AG08396 (cell line): ENCODE measurements around the gene CHURC1.

Experiments used
- DNase-seq: peaks from one replicate; pipeline ENCODE4 v3.0.0; 2012; ENCODE audit warnings: low spot score, mixed read lengths

CHURC1 gene

GRCh38 chr14:64956697-64957406, 42.6 kb downstream of the CHURC1 start:
- DNase-seq = no peak

- DNase-seq = no peak
These were observed 43.9 kb downstream of the CHURC1 start for GRCh38 chr14:64958201-64958600.

- no peak for DNase-seq
These were observed 44.5 kb downstream of the CHURC1 start for GRCh38 chr14:64958743-64959142.

- no peak for DNase-seq
These were observed 46.6 kb downstream of the CHURC1 start for GRCh38 chr14:64960762-64961276.

- no peak for DNase-seq
These were observed 49.4 kb downstream of the CHURC1 start for GRCh38 chr14:64963611-64964010.

- DNase-seq = no peak
These were observed 51.2 kb downstream of the CHURC1 start for GRCh38 chr14:64965356-64966000.

- no peak for DNase-seq
These were observed 52.7 kb downstream of the CHURC1 start for GRCh38 chr14:64966976-64967375.

- DNase-seq = no peak
These were observed 53.9 kb downstream of the CHURC1 start for GRCh38 chr14:64968167-64968566.

GRCh38 chr14:64968651-64969050, 54.4 kb downstream of the CHURC1 start:
- no peak for DNase-seq

- DNase-seq = no peak
These were observed 55.8 kb downstream of the CHURC1 start for GRCh38 chr14:64970041-64970440.

GRCh38 chr14:64970776-64971477, 56.7 kb downstream of the CHURC1 start:
- DNase-seq = no peak

- no peak for DNase-seq
These were observed 57.3 kb downstream of the CHURC1 start for GRCh38 chr14:64971491-64971942.

- DNase-seq = peak; percentile 83
These were observed 57.9 kb downstream of the CHURC1 start, which contains the start of gene RAB15 for GRCh38 chr14:64971943-64972791. Gene RAB15, minus strand, starts transcription at chr14:64972336. Its CDS starts 260 bp downstream, at chr14:64972076.

- no peak for DNase-seq
These were observed 58.8 kb downstream of the CHURC1 start for GRCh38 chr14:64973026-64973442.

- DNase-seq = no peak
These were observed 59.6 kb downstream of the CHURC1 start for GRCh38 chr14:64973826-64974225.

GRCh38 chr14:64974563-64974962, 60.3 kb downstream of the CHURC1 start:
- no peak for DNase-seq

- DNase-seq = peak; percentile 47
These were observed 65.2 kb downstream of the CHURC1 start for GRCh38 chr14:64979336-64980074.

- DNase-seq = peak; percentile 43
These were observed 69.4 kb downstream of the CHURC1 start for GRCh38 chr14:64983439-64984310.
